Left hindlimb (tissue), 1 donor: ENCODE measurements around the gene NECAB2.
A peak's percentile ranks its signal among the peaks of the same experiment; 100 is the strongest.

Experiments used
- DNase-seq: peaks from one replicate; pipeline ENCODE4 v3.0.0-alpha.2; 2018

The NECAB2 gene

DNA sequence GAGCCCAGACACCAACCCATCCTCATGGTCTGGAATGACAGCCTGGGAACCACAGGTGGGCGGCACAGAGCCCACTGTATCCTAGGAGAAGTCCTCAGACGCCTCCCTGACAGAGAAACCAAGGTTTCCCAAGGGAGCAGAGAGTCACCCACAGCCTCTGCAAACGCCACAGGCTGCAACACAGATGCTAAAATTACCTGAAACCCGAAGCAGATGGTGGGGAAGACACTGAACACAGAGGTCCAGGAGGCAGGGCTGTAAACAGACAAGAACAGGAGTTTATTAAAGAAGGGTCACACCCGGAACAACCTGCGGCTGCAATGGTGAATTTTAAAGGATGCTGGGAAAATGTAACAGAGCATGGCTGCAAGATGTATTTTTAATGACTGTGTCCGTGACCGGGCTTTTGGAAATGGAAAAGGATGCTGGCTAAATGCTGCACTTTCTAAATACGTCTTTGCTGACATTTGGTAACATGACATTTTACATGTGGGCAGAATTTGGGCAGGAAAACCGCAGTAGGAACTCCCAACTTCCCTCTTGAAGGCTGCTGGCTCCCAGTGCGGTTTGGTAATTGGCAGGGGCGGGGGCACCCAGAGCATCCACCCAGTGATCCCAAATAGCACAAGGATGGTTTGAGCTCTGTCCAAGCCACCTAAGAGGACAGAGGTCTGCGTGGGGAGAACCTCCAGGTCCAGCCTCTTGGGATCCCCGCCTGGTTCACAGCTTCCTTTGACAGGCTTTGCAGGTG is 61.4 kb downstream of the NECAB2 start:
- DNase-seq, result peak; percentile 62

DNA sequence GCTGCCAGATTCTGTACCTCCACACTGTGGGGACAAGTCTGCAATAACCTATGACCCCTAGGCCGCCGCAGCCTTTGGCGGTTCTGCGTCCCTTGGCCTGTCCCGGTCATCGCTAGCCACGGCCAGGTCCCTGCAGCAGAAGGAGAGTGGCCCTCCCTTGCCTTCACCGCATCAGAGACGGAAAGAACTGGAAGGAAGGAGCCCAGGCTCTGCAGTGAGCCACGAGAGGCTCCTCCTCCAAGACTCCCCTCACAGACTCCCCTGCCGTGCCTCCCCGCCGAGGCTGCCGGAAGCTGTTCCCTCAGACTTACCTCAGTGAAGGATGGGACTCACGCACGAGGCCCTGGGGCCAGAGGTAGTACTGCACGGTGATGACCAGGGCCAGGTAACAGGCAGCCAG is 63.5 kb downstream of the NECAB2 start:
- no peak for DNase-seq

- DNase-seq, result no peak
Measured at GRCh38 chr16:84032458-84033178, 64.6 kb downstream of the NECAB2 start.

- DNase-seq, result no peak
Measured at GRCh38 chr16:84033251-84034195, 65.5 kb downstream of the NECAB2 start.

- DNase-seq, result no peak
Measured at GRCh38 chr16:84034516-84034915, 66.5 kb downstream of the NECAB2 start.

GRCh38 chr16:84036131-84036530 is 68.1 kb downstream of the NECAB2 start:
- no peak for DNase-seq

- no peak for DNase-seq
Measured at GRCh38 chr16:84036982-84037425, 69.0 kb downstream of the NECAB2 start.

- DNase-seq, result no peak
Measured at GRCh38 chr16:84038469-84038868, 70.4 kb downstream of the NECAB2 start.

- no peak for DNase-seq
Measured at GRCh38 chr16:84039696-84040095, 71.7 kb downstream of the NECAB2 start.

- DNase-seq, result no peak
Measured at GRCh38 chr16:84040226-84040822, 72.3 kb downstream of the NECAB2 start.

DNA sequence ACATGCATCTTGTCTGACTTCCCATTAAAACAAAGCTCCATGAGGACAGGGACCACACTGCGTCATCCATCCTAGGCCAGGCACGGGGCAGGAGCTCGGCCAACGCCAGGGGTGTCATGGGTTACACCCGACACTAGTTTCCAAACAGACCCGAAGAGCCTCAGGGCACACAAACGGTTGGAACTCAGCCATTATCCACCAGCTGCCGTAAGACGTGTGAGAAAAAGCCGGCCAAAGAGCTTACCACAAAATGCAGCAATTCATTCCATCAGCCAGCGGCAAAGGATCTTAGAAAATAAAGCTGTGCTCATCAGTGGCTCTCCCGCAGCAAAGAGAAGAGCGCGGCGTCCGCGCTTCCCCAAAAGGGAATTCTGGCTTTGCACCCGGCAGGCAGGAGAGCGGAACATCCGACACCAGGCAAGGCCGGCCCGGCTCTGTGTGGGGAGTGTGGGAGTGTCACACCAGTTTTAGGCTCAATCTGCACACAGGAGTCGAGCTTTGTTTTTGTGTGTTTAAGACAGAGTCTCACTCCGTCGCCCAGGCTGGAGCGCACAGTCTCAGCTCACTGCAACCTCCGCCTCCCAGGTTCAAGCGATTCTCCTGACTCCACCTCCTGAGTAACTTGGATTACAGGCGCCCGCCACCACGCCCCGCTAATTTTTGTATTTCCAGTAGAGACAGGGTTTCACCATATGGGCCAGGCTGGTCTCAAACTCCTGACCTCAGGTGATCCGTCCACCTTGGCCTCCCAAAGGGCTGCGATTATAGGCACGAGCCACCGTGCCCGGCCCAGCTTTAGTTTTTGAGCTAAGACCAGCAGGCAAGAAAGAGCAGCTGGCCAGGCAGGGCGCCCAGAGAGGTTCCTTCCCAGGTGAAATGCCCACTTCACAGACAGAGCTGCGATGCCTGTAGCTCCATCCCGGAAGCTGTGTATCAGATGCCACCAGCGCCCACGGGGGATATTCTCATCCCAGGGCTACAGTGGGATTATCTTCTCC is 73.1 kb downstream of the NECAB2 start:
- peak; percentile 62 for DNase-seq

GRCh38 chr16:84041881-84042280 is 73.8 kb downstream of the NECAB2 start:
- DNase-seq, result no peak

DNA sequence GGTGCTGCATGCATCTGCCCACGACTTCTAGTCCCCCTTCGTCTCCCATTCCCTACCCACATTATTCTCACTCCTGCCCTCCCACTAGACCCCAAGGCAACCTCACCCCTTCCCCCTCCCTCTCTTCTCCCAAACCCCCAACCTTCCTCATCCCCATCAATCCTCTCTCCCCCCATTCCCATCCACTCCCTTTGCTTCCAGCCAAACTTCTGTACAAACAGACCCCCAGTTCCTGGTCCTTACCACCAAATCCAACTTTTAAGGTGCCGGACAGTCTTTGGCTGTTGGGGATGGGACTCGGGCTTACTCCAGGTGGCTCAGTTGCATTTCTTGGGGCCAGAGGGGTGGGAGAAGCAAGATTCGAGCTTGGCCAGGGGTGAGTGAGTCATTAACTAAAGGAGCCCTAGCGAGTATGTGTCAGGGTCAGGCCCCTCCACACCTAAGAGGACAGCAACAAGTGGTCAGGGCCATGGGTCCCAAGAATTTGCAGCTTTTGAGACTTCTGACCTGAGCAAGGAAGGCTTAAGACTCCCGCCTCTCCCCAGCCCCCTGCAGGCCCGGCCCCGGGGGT is 74.3 kb downstream of the NECAB2 start, which contains the start of gene SLC38A8:
Gene SLC38A8 (minus strand): TSS at position 488 of the 571 bp plus-strand sequence. CDS start 638 bp downstream, outside the sequence.
- no peak for DNase-seq

DNA sequence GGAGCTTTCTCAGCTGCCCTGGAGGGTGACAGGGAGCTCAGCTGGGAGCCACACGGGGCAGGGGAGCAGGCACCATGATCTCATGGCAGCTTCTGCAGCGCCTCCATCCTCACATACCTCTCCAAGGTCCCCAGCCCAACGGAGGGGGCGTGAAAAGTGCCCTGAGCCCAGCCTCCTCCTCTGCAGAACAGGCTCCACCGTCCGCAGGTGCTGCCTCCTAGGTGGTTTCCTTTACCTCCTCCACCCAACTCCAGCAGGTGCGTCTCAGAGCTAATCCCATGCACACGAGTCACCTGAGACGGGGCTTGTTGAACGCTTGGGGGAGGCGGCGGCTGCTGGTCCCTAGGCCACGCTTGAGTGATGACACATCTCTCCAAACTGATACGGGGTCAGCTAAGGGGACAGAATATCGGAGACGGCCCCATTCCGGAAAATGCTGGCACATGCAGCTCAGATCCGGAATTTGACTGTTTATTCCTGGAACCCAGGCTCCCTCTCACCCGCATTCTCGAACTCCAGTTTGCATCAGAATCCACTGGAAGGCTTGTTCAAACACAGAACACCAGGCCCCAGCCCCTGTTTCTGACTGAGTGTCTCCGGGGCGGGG is 74.9 kb downstream of the NECAB2 start:
- no peak for DNase-seq

- DNase-seq, result no peak
Measured at GRCh38 chr16:84043486-84044117, 75.6 kb downstream of the NECAB2 start.

- DNase-seq, result no peak
Measured at GRCh38 chr16:84044118-84044488, 76.1 kb downstream of the NECAB2 start.

DNA sequence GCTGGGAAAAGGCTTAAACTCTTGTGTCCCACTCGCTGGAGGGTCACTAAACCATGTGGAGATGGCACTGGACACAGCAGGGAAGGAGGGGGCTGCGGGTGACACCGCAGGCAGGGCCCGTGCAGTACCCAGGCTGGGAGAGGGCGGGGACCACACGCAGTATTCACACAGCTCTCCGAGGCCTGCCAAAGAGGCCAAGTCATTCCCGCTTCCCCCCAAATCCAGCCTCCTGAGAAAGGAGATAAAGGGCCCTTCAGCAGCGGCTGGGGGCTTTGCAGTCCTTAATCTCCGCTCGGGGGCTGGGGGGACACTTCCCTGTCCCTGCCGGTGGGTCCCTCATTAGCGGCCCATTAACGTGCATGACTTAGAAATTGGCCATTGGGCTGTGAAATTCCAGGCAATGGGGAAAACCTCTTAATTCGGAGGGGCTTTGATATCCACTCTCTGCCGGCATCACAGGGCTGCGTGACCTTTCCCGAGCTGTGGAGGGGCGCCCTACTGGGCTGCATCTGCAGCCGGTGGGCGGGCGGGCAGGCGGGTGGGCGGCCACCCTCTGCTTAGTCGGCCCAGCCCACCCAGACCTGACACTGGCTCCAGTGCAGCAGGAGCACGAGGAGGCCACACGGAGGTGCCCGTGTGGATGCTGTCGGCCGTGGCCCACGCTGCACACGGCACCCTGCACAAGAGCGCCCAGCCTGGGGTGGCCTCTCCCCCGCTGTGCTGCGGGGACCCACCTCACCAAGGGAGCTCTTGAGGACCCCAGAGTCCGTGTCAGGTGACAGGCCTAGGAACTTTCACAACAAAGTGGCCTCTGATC is 77.2 kb downstream of the NECAB2 start:
- DNase-seq, result no peak

GRCh38 chr16:84045818-84046470 is 77.9 kb downstream of the NECAB2 start:
- DNase-seq, result no peak

DNA sequence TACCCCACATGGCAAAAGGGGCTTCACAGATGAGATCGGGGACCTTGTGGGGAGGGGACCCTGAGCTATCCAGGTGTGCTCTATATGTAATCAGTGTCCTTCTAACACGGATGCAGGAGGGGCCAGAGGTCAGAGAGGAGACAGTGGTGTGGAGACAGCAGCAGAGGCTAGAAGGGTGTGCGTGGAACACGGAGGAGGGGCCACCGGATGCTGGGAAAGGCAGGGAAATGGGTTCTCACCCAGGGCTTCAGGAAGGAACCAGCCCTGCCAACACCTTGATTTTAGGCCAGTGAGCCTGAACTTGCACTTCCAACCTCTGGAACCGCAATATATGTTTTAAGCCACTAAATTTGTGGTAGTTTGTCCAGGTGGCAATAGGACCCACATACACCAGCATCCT is 79.2 kb downstream of the NECAB2 start:
- no peak for DNase-seq
